ENCODE measurements around the gene DARS2.
"Not testable (repeated sequence)": the region's sequence is repeated elsewhere in the genome, so short reads cannot be mapped to it uniquely, and the experiment has no call there.

DARS2 gene

GRCh38 chr1:173862146-173862768 is 37.8 kb downstream of the DARS2 start:
- not testable (repeated sequence) for DNase-seq (ENCODE audit: extremely low read depth in 1 of 2, low read depth in 1 of 2)

GRCh38 chr1:173862769-173863223 is 38.3 kb downstream of the DARS2 start:
- DNase-seq (ENCODE audit: extremely low read depth in 1 of 2, low read depth in 1 of 2) = no peak

GRCh38 chr1:173863224-173864161 is 39.0 kb downstream of the DARS2 start:
- no peak for DNase-seq (ENCODE audit: extremely low read depth in 1 of 2, low read depth in 1 of 2)

- DNase-seq (ENCODE audit: extremely low read depth in 1 of 2, low read depth in 1 of 2) = no peak
Observed at GRCh38 chr1:173864179-173864867, 39.9 kb downstream of the DARS2 start.

- no peak for DNase-seq (ENCODE audit: extremely low read depth in 1 of 2, low read depth in 1 of 2)
Observed at GRCh38 chr1:173865468-173866164, 41.1 kb downstream of the DARS2 start.

- no peak for DNase-seq (ENCODE audit: extremely low read depth in 1 of 2, low read depth in 1 of 2)
Observed at GRCh38 chr1:173866413-173867115, 42.1 kb downstream of the DARS2 start.

GRCh38 chr1:173867141-173867752 is 42.8 kb downstream of the DARS2 start:
- DNase-seq (ENCODE audit: extremely low read depth in 1 of 2, low read depth in 1 of 2) = no peak

- DNase-seq (ENCODE audit: extremely low read depth in 1 of 2, low read depth in 1 of 2) = peak; percentile 95 to 98
Observed at GRCh38 chr1:173867753-173868265, 43.3 kb downstream of the DARS2 start, which contains the start of gene GAS5. Gene GAS5, minus strand, starts transcription at chr1:173867989.

- DNase-seq (ENCODE audit: extremely low read depth in 1 of 2, low read depth in 1 of 2) = peak; percentile 78 to 89
Observed at GRCh38 chr1:173868266-173869020, 44.0 kb downstream of the DARS2 start, which contains the start of gene ZBTB37. Gene ZBTB37, plus strand, starts transcription at chr1:173868380. Its CDS starts 1,846 bp downstream, at chr1:173870226.

- DNase-seq (ENCODE audit: extremely low read depth in 1 of 2, low read depth in 1 of 2) = no peak
Observed at GRCh38 chr1:173869021-173869359, 44.5 kb downstream of the DARS2 start.

GRCh38 chr1:173870252-173871075 is 46.0 kb downstream of the DARS2 start:
- DNase-seq (ENCODE audit: extremely low read depth in 1 of 2, low read depth in 1 of 2) = peak in 1 of 2 donors; percentile 4

- no peak for DNase-seq (ENCODE audit: extremely low read depth in 1 of 2, low read depth in 1 of 2)
Observed at GRCh38 chr1:173871091-173871490, 46.6 kb downstream of the DARS2 start.

- DNase-seq (ENCODE audit: extremely low read depth in 1 of 2, low read depth in 1 of 2) = no peak
Observed at GRCh38 chr1:173871500-173871899, 47.0 kb downstream of the DARS2 start.

GRCh38 chr1:173876732-173877131 is 52.3 kb downstream of the DARS2 start:
- no peak for DNase-seq (ENCODE audit: extremely low read depth in 1 of 2, low read depth in 1 of 2)

- DNase-seq (ENCODE audit: extremely low read depth in 1 of 2, low read depth in 1 of 2) = no peak
Observed at GRCh38 chr1:173878251-173878650, 53.8 kb downstream of the DARS2 start.

- not testable (repeated sequence) for DNase-seq (ENCODE audit: extremely low read depth in 1 of 2, low read depth in 1 of 2)
Observed at GRCh38 chr1:173881117-173881516, 56.6 kb downstream of the DARS2 start.

GRCh38 chr1:173884701-173885100 is 60.2 kb downstream of the DARS2 start:
- DNase-seq (ENCODE audit: extremely low read depth in 1 of 2, low read depth in 1 of 2) = no peak
